ENCODE measurements around the gene DNAH10. TPM values are rescaled to one million over a fixed set of nuclear protein-coding genes. Genes with fewer than 3 reads are reported as not detected.

The DNAH10 gene
- total and polyA plus RNA-seq, 2 experiments from 2014 or later, result 0.11 to 0.44 TPM

DNA sequence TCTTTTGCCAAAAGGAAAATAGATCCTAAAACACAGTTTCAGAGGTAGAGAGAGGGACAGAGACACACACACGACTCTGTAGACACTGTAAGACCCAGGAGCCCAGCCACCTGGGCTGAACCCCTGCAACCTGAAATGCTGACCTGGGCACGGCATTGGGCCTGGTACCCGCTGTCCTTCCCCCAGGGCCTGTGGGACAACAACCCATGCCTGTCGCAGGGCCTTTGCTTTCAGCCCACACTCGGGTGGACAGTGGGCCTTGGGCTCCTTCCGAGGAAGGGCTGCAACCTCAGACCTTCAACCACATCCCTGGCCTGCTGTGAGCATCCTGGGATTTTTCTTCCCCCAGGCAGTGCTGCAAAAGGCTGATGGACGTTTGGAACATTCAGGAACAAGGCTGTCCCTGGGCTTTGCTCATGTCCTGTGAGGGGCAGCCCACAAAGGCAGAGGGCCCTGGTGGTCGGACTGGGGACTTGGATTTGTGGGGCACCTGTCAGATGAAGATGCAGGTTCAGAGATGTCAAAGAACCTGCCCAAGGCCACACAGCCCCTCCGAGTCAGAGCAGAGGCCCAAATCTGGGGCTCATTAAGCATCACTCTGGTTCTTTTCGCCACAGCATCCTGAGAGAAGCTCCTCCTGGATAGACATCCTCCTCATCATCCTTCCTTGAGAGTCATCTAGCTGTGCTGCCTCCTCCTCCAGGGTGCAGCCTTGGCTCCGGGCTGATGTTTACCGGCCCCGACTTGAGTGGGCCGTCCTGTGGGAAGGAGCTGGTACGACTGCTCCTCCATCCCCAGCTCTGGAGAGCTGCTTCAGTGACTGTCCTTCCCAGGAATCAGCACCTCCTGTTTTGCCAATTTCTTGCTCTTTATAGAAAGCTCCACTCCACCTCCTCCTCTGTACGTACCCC lies 177.9 kb downstream of the DNAH10 start:
- no peak for TF ChIP-seq EZH2 (IDR thresholded peaks at IDR 0.05; ENCODE audit: insufficient read depth, poor library complexity, severe bottlenecking)
- no peak for TF ChIP-seq EZH2phosphoT487 (IDR thresholded peaks at IDR 0.05; ENCODE audit: insufficient read depth, low read depth)
- no peak overlapping the region for H3K4me3 ChIP-seq
- peaks cover 7% of the 10 kb centered on the region for H3K4me1 ChIP-seq (ENCODE audit: insufficient read depth)
- H3K9me2 ChIP-seq (ENCODE audit: insufficient read depth), result no peaks in the 10 kb centered on the region
- no peaks in the 10 kb centered on the region for H3K9me3 ChIP-seq (ENCODE audit: low read depth)
- no peaks in the 10 kb centered on the region for H3K27me3 ChIP-seq (replicated peaks; ENCODE audit: insufficient read depth)
- no peaks in the 10 kb centered on the region for H3K79me2 ChIP-seq (ENCODE audit: insufficient read depth)
- H3K27ac ChIP-seq, result no peak overlapping the region
- no peak overlapping the region for H3K4me2 ChIP-seq (ENCODE audit: unreplicated experiment)
- peaks cover 14% of the 10 kb centered on the region for H3F3A ChIP-seq (ENCODE audit: insufficient read depth)
- H2AFZ ChIP-seq, result no peak overlapping the region
- 91% methylated on average over 16 of the region's 16 CpGs for WGBS, 2 experiments (ENCODE audit: low coverage in 1 of 2, low lambda C conversion rate in 2 of 2, missing lambda C conversion rate in 2 of 2)
- peaks cover 12% of the 10 kb centered on the region for H3K36me3 ChIP-seq (ENCODE audit: low read depth)
- no peak for DNase-seq
- H3K9ac ChIP-seq, result no peak overlapping the region
- in situ Hi-C loops (cut with MboI), result no loop called here
- no peaks in the 10 kb centered on the region for H4K20me1 ChIP-seq (ENCODE audit: insufficient read depth)

DNA sequence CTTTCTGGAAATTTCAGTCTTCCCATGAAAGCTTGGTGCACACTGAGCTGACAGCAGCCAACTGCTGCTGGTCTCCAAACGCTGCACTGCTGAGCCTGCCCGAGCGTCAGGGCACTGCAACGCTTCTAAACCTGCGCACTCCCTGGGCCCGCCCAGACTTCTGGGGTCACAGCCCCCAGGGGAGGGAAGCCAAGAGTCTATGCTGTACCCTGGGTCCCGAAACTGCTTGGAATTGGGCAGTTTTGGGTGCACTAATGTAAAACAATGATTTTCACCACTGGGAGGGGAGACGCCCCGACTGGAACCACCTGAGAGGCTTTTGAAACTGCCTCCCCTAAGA lies 178.5 kb downstream of the DNAH10 start:
- H3K36me3 ChIP-seq (ENCODE audit: low read depth), result peaks cover 12% of the 10 kb centered on the region
- peaks cover 14% of the 10 kb centered on the region for H3F3A ChIP-seq (ENCODE audit: insufficient read depth)
- in situ Hi-C loops (cut with MboI), result no loop called here
- H3K9me3 ChIP-seq (ENCODE audit: low read depth), result no peaks in the 10 kb centered on the region
- no peaks in the 10 kb centered on the region for H3K9me2 ChIP-seq (ENCODE audit: insufficient read depth)
- DNase-seq, result no peak
- no peak overlapping the region for H3K9ac ChIP-seq
- no peaks in the 10 kb centered on the region for H4K20me1 ChIP-seq (ENCODE audit: insufficient read depth)
- H3K4me2 ChIP-seq (ENCODE audit: unreplicated experiment), result no peak overlapping the region
- peaks cover 7% of the 10 kb centered on the region for H3K4me1 ChIP-seq (ENCODE audit: insufficient read depth)
- H2AFZ ChIP-seq, result no peak overlapping the region
- 97 to 98% methylated on average over 9 of the region's 9 CpGs for WGBS, 2 experiments (ENCODE audit: low coverage in 1 of 2, low lambda C conversion rate in 2 of 2, missing lambda C conversion rate in 2 of 2)
- no peaks in the 10 kb centered on the region for H3K27me3 ChIP-seq (replicated peaks; ENCODE audit: insufficient read depth)
- H3K27ac ChIP-seq, result no peak overlapping the region
- H3K4me3 ChIP-seq, result no peak overlapping the region
- TF ChIP-seq EZH2 (IDR thresholded peaks at IDR 0.05; ENCODE audit: insufficient read depth, poor library complexity, severe bottlenecking) (no peak), EZH2phosphoT487 (IDR thresholded peaks at IDR 0.05; ENCODE audit: insufficient read depth, low read depth) (no peak)
- H3K79me2 ChIP-seq (ENCODE audit: insufficient read depth), result no peaks in the 10 kb centered on the region

DNA sequence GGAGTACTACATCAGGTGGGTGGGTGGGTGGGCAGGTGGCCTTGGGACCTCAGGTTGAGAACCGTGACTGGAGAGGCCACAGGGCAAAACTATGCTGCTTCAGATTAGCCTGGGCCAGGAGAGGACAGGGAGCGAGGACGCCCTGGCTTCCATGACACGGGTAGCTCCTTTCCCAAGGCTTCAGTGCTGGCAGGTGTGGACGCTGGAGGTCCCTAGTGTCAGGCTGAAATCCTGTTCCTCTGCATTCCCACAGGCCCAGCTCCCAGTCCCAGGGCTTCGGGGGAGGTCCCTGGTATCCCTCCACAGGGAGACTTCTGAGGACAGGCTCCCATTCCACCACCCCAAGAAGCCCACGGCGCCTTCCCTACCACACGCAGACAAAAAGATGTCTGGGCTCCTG lies 178.9 kb downstream of the DNAH10 start:
- Histone ChIP-seq H3K4me2 (ENCODE audit: unreplicated experiment) (no peak overlapping the region), H4K20me1 (ENCODE audit: insufficient read depth) (no peaks in the 10 kb centered on the region), H3K79me2 (ENCODE audit: insufficient read depth) (no peaks in the 10 kb centered on the region), H3K27ac (no peak overlapping the region), H3F3A (ENCODE audit: insufficient read depth) (peaks cover 14% of the 10 kb centered on the region), H3K9me3 (ENCODE audit: low read depth) (no peaks in the 10 kb centered on the region), H3K9ac (no peak overlapping the region), H3K4me3 (no peak overlapping the region), H2AFZ (no peak overlapping the region), H3K4me1 (ENCODE audit: insufficient read depth) (peaks cover 7% of the 10 kb centered on the region), H3K36me3 (ENCODE audit: low read depth) (peaks cover 12% of the 10 kb centered on the region), H3K9me2 (ENCODE audit: insufficient read depth) (no peaks in the 10 kb centered on the region), H3K27me3 (replicated peaks; ENCODE audit: insufficient read depth) (no peaks in the 10 kb centered on the region)
- no peak for DNase-seq
- TF ChIP-seq EZH2 (IDR thresholded peaks at IDR 0.05; ENCODE audit: insufficient read depth, poor library complexity, severe bottlenecking), result no peak
- TF ChIP-seq EZH2phosphoT487 (IDR thresholded peaks at IDR 0.05; ENCODE audit: insufficient read depth, low read depth), result no peak
- in situ Hi-C loops (cut with MboI), result no loop called here
- WGBS, 2 experiments (ENCODE audit: low coverage in 1 of 2, low lambda C conversion rate in 2 of 2, missing lambda C conversion rate in 2 of 2), result 95% methylated on average over 8 to 9 of the region's 9 CpGs

DNA sequence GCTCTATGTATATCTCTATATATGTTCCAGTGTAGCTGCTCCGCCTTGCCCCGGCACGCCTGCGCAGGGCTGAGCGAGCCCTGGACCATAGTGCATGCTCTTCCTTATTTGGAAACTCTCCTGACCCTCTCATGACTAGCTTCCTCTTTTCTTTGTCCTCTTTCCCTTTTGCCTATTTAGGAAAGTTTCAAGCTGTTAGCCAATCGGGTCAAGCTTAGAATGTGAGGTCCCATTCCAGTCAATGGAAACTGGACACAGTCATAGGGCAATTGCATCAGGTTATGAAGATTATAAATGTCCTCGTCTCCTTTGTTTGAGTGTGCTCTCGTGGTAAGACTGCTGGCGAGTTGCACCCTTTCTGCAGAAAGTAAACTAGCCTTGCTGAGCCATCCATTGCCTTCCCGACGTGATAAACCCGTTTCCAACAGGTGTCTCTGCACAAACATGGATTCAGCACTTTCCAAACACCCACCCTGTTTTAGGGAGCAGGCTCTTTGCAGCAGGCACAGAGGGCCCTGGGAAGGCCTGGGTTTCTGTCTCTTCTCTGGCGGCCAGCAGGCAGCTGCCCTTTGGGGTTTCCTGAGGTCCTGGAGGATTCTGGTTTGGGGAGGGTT lies 179.6 kb downstream of the DNAH10 start:
- in situ Hi-C loops (cut with MboI), result no loop called here
- Histone ChIP-seq H3K4me2 (ENCODE audit: unreplicated experiment) (no peak overlapping the region), H3K9ac (0 out of 2 replicates have a peak overlapping the region, but pooled peaks have one; percentile 26), H4K20me1 (ENCODE audit: insufficient read depth) (no peaks in the 10 kb centered on the region), H2AFZ (no peak overlapping the region), H3K4me1 (ENCODE audit: insufficient read depth) (peaks cover 7% of the 10 kb centered on the region), H3K27me3 (replicated peaks; ENCODE audit: insufficient read depth) (no peaks in the 10 kb centered on the region), H3F3A (ENCODE audit: insufficient read depth) (peaks cover 14% of the 10 kb centered on the region), H3K36me3 (ENCODE audit: low read depth) (peaks cover 8% of the 10 kb centered on the region), H3K27ac (peak overlapping the region; percentile 35), H3K4me3 (no peak overlapping the region), H3K9me3 (ENCODE audit: low read depth) (no peaks in the 10 kb centered on the region), H3K9me2 (ENCODE audit: insufficient read depth) (no peaks in the 10 kb centered on the region), H3K79me2 (ENCODE audit: insufficient read depth) (no peaks in the 10 kb centered on the region)
- no peak for TF ChIP-seq EZH2phosphoT487 (IDR thresholded peaks at IDR 0.05; ENCODE audit: insufficient read depth, low read depth)
- TF ChIP-seq EZH2 (IDR thresholded peaks at IDR 0.05; ENCODE audit: insufficient read depth, poor library complexity, severe bottlenecking), result no peak
- WGBS, 2 experiments (ENCODE audit: low coverage in 1 of 2, low lambda C conversion rate in 2 of 2, missing lambda C conversion rate in 2 of 2), result 97 to 98% methylated on average over 13 of the region's 13 CpGs
- DNase-seq, result no peak
